Hepatocyte (in vitro differentiated cells): Measurements from ENCODE around the gene RASGEF1C. TPM values are rescaled to one million over a fixed set of nuclear protein-coding genes. Genes with fewer than 3 reads are reported as not detected.

ENCODE experiments used
- DNase-seq: peaks from one replicate; pipeline ENCODE4 v3.0.0-alpha.2; 2016; ENCODE audit warnings: low spot score
- H2AFZ ChIP-seq: fragments of 200-600 bp; sonication (generic); 2 replicates; pipeline ENCODE4 v1.6.0; 2016; ENCODE audit warnings: antibody characterized with exemption, mild to moderate bottlenecking
- H3K27ac ChIP-seq: fragments of 200-600 bp; sonication (generic); 2 replicates; pipeline ENCODE4 v1.5.1; 2016; ENCODE audit warnings: mild to moderate bottlenecking
- H3K27me3 ChIP-seq: fragments of 200-600 bp; sonication (generic); 2 replicates; pipeline ENCODE4 v1.6.1; 2016
- H3K36me3 ChIP-seq: fragments of 200-600 bp; sonication (generic); replicated peaks from 2 replicates; pipeline ENCODE4 v1.5.1; 2016; ENCODE audit warnings: low read depth; ENCODE audit not compliant: insufficient read depth
- H3K4me1 ChIP-seq: fragments of 200-600 bp; sonication (generic); 2 replicates; pipeline ENCODE4 v1.5.1; 2016; ENCODE audit warnings: mild to moderate bottlenecking, moderate library complexity; ENCODE audit not compliant: insufficient read depth
- H3K4me2 ChIP-seq: fragments of 200-600 bp; sonication (generic); 2 replicates; pipeline ENCODE4 v1.6.0; 2016
- H3K4me3 ChIP-seq: fragments of 200-600 bp; sonication (generic); 2 replicates; pipeline ENCODE4 v1.5.1; 2016; ENCODE audit warnings: mild to moderate bottlenecking
- H3K79me2 ChIP-seq: fragments of 200-600 bp; sonication (generic); 2 replicates; pipeline ENCODE4 v1.6.0; 2017; ENCODE audit warnings: mild to moderate bottlenecking
- H3K9me2 ChIP-seq: fragments of 200-600 bp; sonication (generic); replicated peaks from 2 replicates; pipeline ENCODE4 v1.6.0; 2017; ENCODE audit warnings: mild to moderate bottlenecking; ENCODE audit not compliant: insufficient read depth
- H3K9me3 ChIP-seq: fragments of 200-600 bp; sonication (generic); 2 replicates; pipeline ENCODE4 v1.5.1; 2016; ENCODE audit warnings: low read depth, mild to moderate bottlenecking
- H4K20me1 ChIP-seq: fragments of 200-600 bp; sonication (generic); 2 replicates; pipeline ENCODE4 v1.6.0; 2016; ENCODE audit warnings: mild to moderate bottlenecking; ENCODE audit not compliant: insufficient read depth, poor library complexity, severe bottlenecking
- CTCF ChIP-seq: fragments of 200-600 bp; sonication (generic); IDR thresholded peaks from 2 replicates; pipeline ENCODE4 v1.5.1; 2016; ENCODE audit warnings: antibody characterized with exemption, mild to moderate bottlenecking; ENCODE audit not compliant: poor library complexity
- EZH2 ChIP-seq: fragments of 200-600 bp; sonication (generic); IDR thresholded peaks from 2 replicates; pipeline ENCODE4 v1.6.1; 2016; ENCODE audit warnings: antibody characterized with exemption, mild to moderate bottlenecking, borderline replicate concordance
- EZH2phosphoT487 ChIP-seq: fragments of 200-600 bp; sonication (generic); IDR thresholded peaks from one replicate; pipeline ENCODE4 v1.6.1; 2018; ENCODE audit warnings: antibody characterized with exemption, mild to moderate bottlenecking, low read depth, moderate library complexity; ENCODE audit not compliant: unreplicated experiment, severe bottlenecking
- WGBS: methylation state at CpG from one replicate; pipeline ENCODE4 v1.1.6; 2016; ENCODE audit warnings: low lambda C conversion rate; ENCODE audit errors: missing lambda C conversion rate; 5-methylcytosine and 5-hydroxymethylcytosine counted together
- polyA plus RNA-seq: library from polyadenylated mRNA; unstranded; fragments of >200 nt; fragmentation: Nextera tagmentation; extraction: Ambion mirVana; gene quantifications from 2 replicates; pipeline ENCODE4 v1.2.1, GENCODE V29; 2016
- total RNA-seq: library from RNA; depleted of rRNA; stranded (reverse); fragments of >200 nt; gene quantifications from 2 replicates; pipeline ENCODE4 v1.2.3, GENCODE V29; 2014

Gene RASGEF1C
- total and polyA plus RNA-seq, 2 experiments from 2014 or later, result not detected

- Histone ChIP-seq H3K27ac (no peak overlapping the region), H3K36me3 (no peaks in the 10 kb centered on the region), H3K9me2 (no peaks in the 10 kb centered on the region), H3K9me3 (no peaks in the 10 kb centered on the region), H2AFZ (no peak overlapping the region), H3K79me2 (no peaks in the 10 kb centered on the region), H3K27me3 (no peaks in the 10 kb centered on the region), H4K20me1 (no peaks in the 10 kb centered on the region), H3K4me3 (no peak overlapping the region), H3K4me1 (no peaks in the 10 kb centered on the region), H3K4me2 (no peak overlapping the region)
- DNase-seq, result no peak
- no peak for TF ChIP-seq EZH2
- TF ChIP-seq CTCF, result no peak
- TF ChIP-seq EZH2phosphoT487, result no peak
- WGBS, result 96% methylated on average over 10 of the region's 10 CpGs
These were observed 112.4 kb downstream of the RASGEF1C start for GRCh38 chr5:180096616-180097015.

- DNase-seq, result no peak
- no peak overlapping the region for H3K4me2 ChIP-seq
- H3K4me1 ChIP-seq, result no peaks in the 10 kb centered on the region
- no peaks in the 10 kb centered on the region for H3K9me2 ChIP-seq
- WGBS, result 66% methylated on average over 9 of the region's 9 CpGs
- TF ChIP-seq CTCF (no peak), EZH2phosphoT487 (no peak), EZH2 (no peak)
- no peaks in the 10 kb centered on the region for H3K79me2 ChIP-seq
- no peaks in the 10 kb centered on the region for H3K9me3 ChIP-seq
- no peaks in the 10 kb centered on the region for H3K36me3 ChIP-seq
- no peak overlapping the region for H3K4me3 ChIP-seq
- no peaks in the 10 kb centered on the region for H4K20me1 ChIP-seq
- no peak overlapping the region for H2AFZ ChIP-seq
- H3K27me3 ChIP-seq, result no peaks in the 10 kb centered on the region
- H3K27ac ChIP-seq, result no peak overlapping the region
These were observed 113.5 kb downstream of the RASGEF1C start for GRCh38 chr5:180095545-180095944.

- Histone ChIP-seq H3K4me3 (no peak overlapping the region), H3K27ac (no peak overlapping the region), H2AFZ (no peak overlapping the region), H3K36me3 (no peaks in the 10 kb centered on the region), H3K4me2 (no peak overlapping the region), H4K20me1 (no peaks in the 10 kb centered on the region), H3K27me3 (no peaks in the 10 kb centered on the region), H3K79me2 (no peaks in the 10 kb centered on the region), H3K9me2 (no peaks in the 10 kb centered on the region), H3K9me3 (no peaks in the 10 kb centered on the region), H3K4me1 (no peaks in the 10 kb centered on the region)
- TF ChIP-seq CTCF (no peak), EZH2phosphoT487 (no peak), EZH2 (no peak)
- 66% methylated on average over 9 of the region's 9 CpGs for WGBS
- DNase-seq, result no peak
These were observed 115.2 kb downstream of the RASGEF1C start for GRCh38 chr5:180093651-180094382.
